Hair follicle dermal papilla cell (primary cell): ENCODE data around the gene MPHOSPH6. TPM values are rescaled to one million over a fixed set of nuclear protein-coding genes. Genes with fewer than 3 reads are reported as not detected.

Experiments
- small RNA-seq: library from RNA; depleted of rRNA; stranded (forward); fragments of <200 nt; gene quantifications from one replicate; pipeline ENCODE3, GENCODE V24; 2012
- total RNA-seq: library from RNA; depleted of rRNA; stranded (reverse); fragments of >200 nt; gene quantifications from 2 replicates; pipeline ENCODE4 v1.2.3, GENCODE V29; 2012

The MPHOSPH6 gene, protein sequence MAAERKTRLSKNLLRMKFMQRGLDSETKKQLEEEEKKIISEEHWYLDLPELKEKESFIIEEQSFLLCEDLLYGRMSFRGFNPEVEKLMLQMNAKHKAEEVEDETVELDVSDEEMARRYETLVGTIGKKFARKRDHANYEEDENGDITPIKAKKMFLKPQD
- total RNA-seq: 23.0 and 24.0 TPM in 2 replicates

DNA sequence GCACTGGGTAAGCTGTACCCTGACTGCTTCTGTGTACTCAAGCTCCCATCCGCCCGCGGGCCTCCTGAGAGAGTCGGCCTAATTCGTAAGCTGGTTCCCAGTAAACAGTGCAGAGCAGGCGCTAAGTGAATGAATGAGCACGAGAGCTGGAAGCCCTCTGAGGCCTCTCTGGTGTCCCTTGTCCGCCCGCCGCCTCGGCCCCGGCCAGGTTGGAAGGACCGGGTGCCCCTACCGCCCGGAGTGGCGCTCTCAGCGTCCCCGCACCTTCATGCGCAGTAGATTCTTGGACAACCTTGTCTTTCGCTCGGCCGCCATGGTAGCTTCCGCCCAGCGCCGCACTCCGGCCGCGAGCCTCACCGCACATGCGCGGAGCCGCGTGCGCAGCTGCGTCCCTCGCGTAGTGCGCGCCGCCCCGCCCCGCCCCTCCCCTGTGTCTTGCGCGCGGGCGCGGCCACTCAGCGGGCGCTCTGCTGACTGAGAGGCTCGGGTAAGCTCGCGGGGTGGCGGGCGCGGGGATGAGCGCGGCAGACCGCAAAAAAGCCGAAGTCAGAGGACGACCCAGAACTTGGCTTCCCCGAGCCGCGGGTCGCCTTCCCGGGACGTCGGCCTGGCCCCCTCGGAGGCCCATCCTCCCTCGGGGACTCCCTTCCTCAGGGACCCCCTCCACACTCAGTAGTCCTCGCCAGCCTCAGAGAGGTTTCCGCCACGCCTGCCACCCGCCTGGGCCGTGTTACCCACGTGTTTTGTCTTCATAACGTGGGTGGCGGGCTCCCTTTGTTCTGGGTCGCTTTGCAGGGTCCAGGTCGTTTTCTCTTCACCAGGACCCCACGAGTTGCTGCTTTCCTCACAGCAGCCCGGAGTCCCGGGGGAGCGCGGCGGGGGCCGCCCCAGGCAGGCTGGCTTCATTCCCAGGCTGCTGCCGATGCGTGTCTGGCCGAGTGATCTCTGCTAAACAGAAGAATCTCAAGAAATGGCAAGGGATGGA, at the start of gene MPHOSPH6:
Gene MPHOSPH6, minus strand, starts transcription at position 364 of the 985 bp plus-strand sequence. Its CDS starts 49 bp downstream, at position 315.

Small RNA genes within 50 kb of the gene (small RNA-seq; reads per million reads assigned to genes)
- gene RN7SKP190: not detected

Other genes starting within 250 kb of the MPHOSPH6 start
- 1.9 and 2.1 TPM in 2 replicates for gene SDR42E1, start 158.8 kb downstream of the MPHOSPH6 start, total RNA-seq
- gene HSD17B2, start 135.0 kb downstream of the MPHOSPH6 start, total RNA-seq: 1.5 and 2.4 TPM in 2 replicates